Cardiac muscle cell (in vitro differentiated cells and primary cell): Measurements from ENCODE around the gene EPHA6. TPM values are rescaled to one million over a fixed set of nuclear protein-coding genes. Genes with fewer than 3 reads are reported as not detected.
"Not testable (repeated sequence)": the region's sequence is repeated elsewhere in the genome, so short reads cannot be mapped to it uniquely, and the experiment has no call there.

Source experiments
- DNase-seq, 2 donors: peaks; one replicate each; pipeline versions ENCODE4 v3.0.0 to v3.0.0-alpha.2; 2010 to 2017; ENCODE audit warnings: low read depth in 1 of 2, low spot score in 1 of 2
- H3K27ac ChIP-seq: fragments of 200-600 bp; sonication (generic); 2 replicates; pipeline ENCODE4 v1.5.1; 2016
- H3K27me3 ChIP-seq: fragments of 200-600 bp; sonication (generic); 2 replicates; pipeline ENCODE4 v1.6.0; 2016; ENCODE audit warnings: control low read depth
- H3K36me3 ChIP-seq: fragments of 200-600 bp; sonication (generic); 2 replicates; pipeline ENCODE4 v1.5.1; 2016; ENCODE audit warnings: control low read depth
- H3K4me1 ChIP-seq: fragments of 200-600 bp; sonication (generic); 2 replicates; pipeline ENCODE4 v1.8.1; 2017; ENCODE audit warnings: low read depth, mild to moderate bottlenecking, mixed run types
- H3K4me3 ChIP-seq: fragments of 200-600 bp; sonication (generic); 2 replicates; pipeline ENCODE4 v1.5.1; 2016; ENCODE audit warnings: mild to moderate bottlenecking
- H3K9me3 ChIP-seq: fragments of 200-600 bp; sonication (generic); 2 replicates; pipeline ENCODE4 v1.5.1; 2017; ENCODE audit warnings: low read depth, mild to moderate bottlenecking, control low read depth
- polyA plus RNA-seq: library from polyadenylated mRNA; unstranded; fragments of >200 nt; fragmentation: Nextera tagmentation; extraction: Ambion mirVana; gene quantifications from 2 replicates; pipeline ENCODE4 v1.2.1, GENCODE V29; 2016
- total RNA-seq: library from RNA; depleted of rRNA; stranded (reverse); fragments of >200 nt; gene quantifications from 2 replicates; pipeline ENCODE4 v1.2.3, GENCODE V29; 2016
- TF ChIP-seq, protein P1 (sequence below): IDR thresholded peaks from 2 replicates; pipeline ENCODE4 v1.5.1; 2012; ENCODE audit warnings: low read depth, mild to moderate bottlenecking, low read length

Gene EPHA6
- total and polyA plus RNA-seq, 2 experiments from 2014 or later, result 0.15 TPM; not detected in 1

DNA sequence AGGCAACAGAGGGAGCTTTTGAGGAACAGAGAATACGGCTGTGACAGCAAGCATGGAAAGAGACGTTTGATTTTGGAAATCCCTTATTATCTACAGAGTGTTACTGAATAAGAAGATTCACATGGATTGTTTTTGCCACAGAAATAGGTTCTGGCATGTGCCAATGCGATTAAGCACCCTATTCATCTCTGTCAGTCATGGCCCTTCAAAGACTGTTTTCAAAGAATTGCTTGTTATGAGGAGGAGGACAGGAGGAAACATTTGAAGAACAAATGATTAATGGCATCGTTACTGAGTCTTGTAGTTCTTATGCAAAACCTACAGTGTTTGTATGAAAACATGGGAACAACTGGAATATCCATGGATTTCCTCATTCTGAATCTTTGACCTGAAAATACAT, 86.2 kb downstream of the EPHA6 start:
- TF ChIP-seq, protein P1, sequence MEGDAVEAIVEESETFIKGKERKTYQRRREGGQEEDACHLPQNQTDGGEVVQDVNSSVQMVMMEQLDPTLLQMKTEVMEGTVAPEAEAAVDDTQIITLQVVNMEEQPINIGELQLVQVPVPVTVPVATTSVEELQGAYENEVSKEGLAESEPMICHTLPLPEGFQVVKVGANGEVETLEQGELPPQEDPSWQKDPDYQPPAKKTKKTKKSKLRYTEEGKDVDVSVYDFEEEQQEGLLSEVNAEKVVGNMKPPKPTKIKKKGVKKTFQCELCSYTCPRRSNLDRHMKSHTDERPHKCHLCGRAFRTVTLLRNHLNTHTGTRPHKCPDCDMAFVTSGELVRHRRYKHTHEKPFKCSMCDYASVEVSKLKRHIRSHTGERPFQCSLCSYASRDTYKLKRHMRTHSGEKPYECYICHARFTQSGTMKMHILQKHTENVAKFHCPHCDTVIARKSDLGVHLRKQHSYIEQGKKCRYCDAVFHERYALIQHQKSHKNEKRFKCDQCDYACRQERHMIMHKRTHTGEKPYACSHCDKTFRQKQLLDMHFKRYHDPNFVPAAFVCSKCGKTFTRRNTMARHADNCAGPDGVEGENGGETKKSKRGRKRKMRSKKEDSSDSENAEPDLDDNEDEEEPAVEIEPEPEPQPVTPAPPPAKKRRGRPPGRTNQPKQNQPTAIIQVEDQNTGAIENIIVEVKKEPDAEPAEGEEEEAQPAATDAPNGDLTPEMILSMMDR, result no peak
- Histone ChIP-seq H3K4me1 (no peaks in the 10 kb centered on the region), H3K4me3 (no peak overlapping the region), H3K36me3 (no peaks in the 10 kb centered on the region), H3K9me3 (no peaks in the 10 kb centered on the region), H3K27me3 (no peaks in the 10 kb centered on the region), H3K27ac (no peak overlapping the region)
- DNase-seq, result no peak

DNA sequence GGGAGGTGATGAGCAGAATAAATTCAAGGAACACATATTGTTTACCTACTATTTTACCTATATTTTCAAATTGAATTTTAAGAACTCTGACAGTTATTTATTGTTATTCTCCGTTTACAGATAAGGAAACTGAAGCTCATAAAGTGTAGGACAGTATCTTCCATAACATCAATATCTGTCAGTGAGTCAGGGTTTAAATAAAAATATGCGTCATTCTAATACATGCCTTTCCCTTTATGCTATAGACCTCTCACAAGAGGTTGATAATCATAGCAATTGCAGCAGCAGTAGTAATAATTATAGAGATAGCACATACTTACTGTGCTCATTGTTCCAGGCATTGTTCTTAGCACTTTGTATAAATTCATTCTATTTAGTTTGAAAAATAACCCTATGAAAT, 101.1 kb downstream of the EPHA6 start:
- Histone ChIP-seq H3K36me3 (no peaks in the 10 kb centered on the region), H3K4me1 (no peaks in the 10 kb centered on the region), H3K9me3 (no peaks in the 10 kb centered on the region), H3K4me3 (no peak overlapping the region), H3K27ac (no peak overlapping the region), H3K27me3 (no peaks in the 10 kb centered on the region)
- no peak for DNase-seq
- TF ChIP-seq, protein P1, result no peak

DNA sequence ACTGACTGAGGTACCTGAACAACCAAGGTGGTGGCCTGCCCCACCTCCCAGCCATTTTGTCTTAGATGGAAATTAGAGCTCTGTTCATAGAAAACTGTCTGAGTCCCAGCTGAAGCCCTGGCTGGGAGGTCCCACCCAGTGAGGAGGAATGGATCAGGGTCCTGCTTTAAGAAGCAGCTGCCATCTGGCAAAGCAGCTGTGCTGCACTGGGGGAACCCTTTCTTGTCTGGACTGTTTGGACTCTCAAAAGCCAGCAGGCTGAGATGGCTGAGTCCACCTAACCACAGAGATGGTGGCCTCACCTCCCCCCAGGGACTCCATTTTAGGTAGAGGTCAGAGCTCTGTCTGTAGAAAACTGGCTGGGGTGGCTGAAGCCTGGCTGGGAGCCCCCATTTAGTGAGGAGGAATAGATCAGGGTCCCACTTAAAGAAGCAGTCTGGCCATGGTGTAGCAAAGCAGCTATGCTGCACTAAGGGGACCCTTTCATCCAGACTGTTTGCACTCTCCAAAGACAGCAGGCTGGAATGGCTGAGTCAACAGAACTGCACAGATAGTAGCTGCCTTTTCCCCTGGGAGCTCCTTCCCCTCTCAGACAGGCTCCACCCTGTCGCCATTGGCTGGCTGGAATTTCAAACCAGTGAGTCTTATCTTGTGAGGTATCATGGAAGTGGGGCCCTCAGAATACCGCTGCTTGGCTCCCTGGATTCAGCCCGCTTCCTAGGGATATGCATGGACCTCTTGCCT, 116.9 kb downstream of the EPHA6 start:
- TF ChIP-seq, protein P1, result no peak
- no peak for DNase-seq
- Histone ChIP-seq H3K9me3 (no peaks in the 10 kb centered on the region), H3K27me3 (no peaks in the 10 kb centered on the region), H3K4me3 (no peak overlapping the region), H3K36me3 (no peaks in the 10 kb centered on the region), H3K27ac (no peak overlapping the region), H3K4me1 (no peaks in the 10 kb centered on the region)

DNA sequence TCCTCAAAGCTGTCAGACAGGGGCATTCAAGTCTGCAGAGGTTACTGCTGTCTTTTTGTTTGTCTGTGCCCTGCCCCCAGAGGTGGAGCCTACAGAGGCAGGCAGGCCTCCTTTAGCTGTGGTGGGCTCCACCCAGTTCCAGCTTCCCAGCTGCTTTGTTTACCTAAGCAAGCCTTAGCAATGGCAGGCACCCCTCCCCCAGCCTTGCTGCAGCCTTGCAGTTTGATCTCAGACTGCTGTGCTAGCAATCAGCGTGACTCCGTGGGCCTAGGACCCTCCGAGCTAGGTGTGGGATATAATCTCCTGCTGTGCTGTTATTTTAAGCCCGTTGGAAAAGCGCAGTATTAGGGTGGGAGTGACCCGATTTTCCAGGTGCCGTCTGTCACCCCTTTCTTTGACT, 127.7 kb downstream of the EPHA6 start:
- not testable (repeated sequence) for H3K27me3 ChIP-seq, H3K9me3 ChIP-seq, H3K4me3 ChIP-seq, DNase-seq, H3K27ac ChIP-seq, H3K36me3 ChIP-seq, H3K4me1 ChIP-seq

DNA sequence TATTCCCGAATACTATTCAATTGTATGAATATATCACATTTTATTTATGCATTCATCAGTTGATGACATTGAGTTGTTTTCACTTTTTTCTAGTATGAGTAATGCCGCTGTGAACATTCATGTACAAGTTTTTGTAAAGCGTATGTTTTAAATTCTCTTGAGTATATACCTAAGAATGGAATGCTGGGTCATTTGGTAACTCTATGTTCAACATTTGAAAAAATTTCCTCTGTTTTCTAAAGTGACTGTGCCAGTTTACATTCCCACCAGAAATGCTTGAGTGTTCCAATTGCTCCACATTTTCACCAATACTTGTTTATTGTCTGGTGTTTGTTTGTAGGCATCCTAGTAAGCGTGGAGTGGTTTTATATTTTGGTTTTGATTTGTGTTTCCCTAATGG, 144.5 kb downstream of the EPHA6 start:
- DNase-seq, result no peak
- Histone ChIP-seq H3K27me3 (no peaks in the 10 kb centered on the region), H3K27ac (no peak overlapping the region), H3K9me3 (peaks cover 2% of the 10 kb centered on the region), H3K4me1 (no peaks in the 10 kb centered on the region), H3K4me3 (no peak overlapping the region), H3K36me3 (no peaks in the 10 kb centered on the region)
- TF ChIP-seq, protein P1, result no peak

DNA sequence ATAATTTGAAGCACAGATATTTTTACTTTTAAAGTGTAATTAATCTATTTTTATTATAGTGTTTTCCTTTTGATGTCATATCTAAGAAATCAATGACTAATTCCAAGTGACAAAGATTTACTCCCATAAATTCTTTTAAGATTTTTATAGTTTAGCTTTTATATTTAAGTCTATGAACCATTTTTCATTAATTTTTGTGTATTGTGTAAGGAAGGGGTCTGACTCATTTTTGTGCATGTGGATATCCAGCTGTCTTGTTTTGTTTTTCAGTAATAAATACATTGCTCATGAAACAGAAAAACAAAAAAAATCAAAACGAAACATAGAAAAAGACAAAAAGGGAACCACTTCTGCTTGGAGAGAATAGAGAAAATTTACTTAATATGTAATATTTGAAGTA, 145.1 kb downstream of the EPHA6 start:
- H3K27ac ChIP-seq, result no peak overlapping the region
- no peaks in the 10 kb centered on the region for H3K36me3 ChIP-seq
- TF ChIP-seq, protein P1, result no peak
- DNase-seq, result no peak
- peaks cover 2% of the 10 kb centered on the region for H3K9me3 ChIP-seq
- H3K4me3 ChIP-seq, result no peak overlapping the region
- no peaks in the 10 kb centered on the region for H3K27me3 ChIP-seq
- no peaks in the 10 kb centered on the region for H3K4me1 ChIP-seq
